Left lung (tissue), 10 donors: ENCODE measurements around the gene IRF5. TPM values are rescaled to one million over a fixed set of nuclear protein-coding genes. Genes with fewer than 3 reads are reported as not detected.
A peak's percentile ranks its signal among the peaks of the same experiment; 100 is the strongest.
"Not testable (repeated sequence)": the region's sequence is repeated elsewhere in the genome, so short reads cannot be mapped to it uniquely, and the experiment has no call there.

Experiments used
- ATAC-seq: fragments of 200-7000 bp; cut with Tn5 transposase; one replicate; pipeline ENCODE4 v1.9.1; 2020; ENCODE audit warnings: moderate library complexity
- DNase-seq, 4 donors: peaks; one replicate each; pipeline ENCODE4 v3.0.0-alpha.2; 2013 to 2020
- H3K27ac ChIP-seq, 2 donors: fragments of 200-600 bp; sonication (generic) in 1 of 2; one replicate each; pipeline versions ENCODE4 v1.5.0 to v1.8.0; 2020 to 2021
- H3K27me3 ChIP-seq, 2 donors: fragments of 200-600 bp; sonication (generic) in 1 of 2; one replicate each; pipeline versions ENCODE4 v1.5.0 to v1.8.0; 2020 to 2021
- H3K36me3 ChIP-seq, 2 donors: fragments of 200-600 bp; sonication (generic) in 1 of 2; one replicate each; pipeline versions ENCODE4 v1.5.0 to v1.8.0; 2020 to 2021
- H3K4me1 ChIP-seq, 2 donors: fragments of 200-600 bp; one replicate each; pipeline ENCODE4 v1.8.0; 2021
- H3K4me3 ChIP-seq, 2 donors: fragments of 200-600 bp; sonication (generic) in 1 of 2; one replicate each; pipeline versions ENCODE4 v1.5.0 to v1.8.0; 2020 to 2021; ENCODE audit warnings: mild to moderate bottlenecking in 1 of 2
- H3K9me3 ChIP-seq, 2 donors: fragments of 200-600 bp; sonication (generic) in 1 of 2; one replicate each; pipeline versions ENCODE4 v1.5.0 to v1.8.0; 2020 to 2021
- intact Hi-C, 2 donors: fragments of 100-400 bp; cut with DNase I; formaldehyde crosslinking; loops; one replicate each; pipeline versions ENCODE4 v1.11.2 to v1.14.2; 2022
- polyA plus RNA-seq, 6 donors: library from polyadenylated mRNA; unstranded; fragments of 120-200 nt; gene quantifications; one replicate each; pipeline ENCODE4 v1.2.1, GENCODE V29; 2013; ENCODE audit not compliant: insufficient read length in 6 of 6
- total RNA-seq, 2 donors: library from RNA; stranded (reverse); fragmentation: NEBNext Ultra II Directional; extraction: Animal tissue kit (Norgen Biotek cat#: 25700); gene quantifications; one replicate each; pipeline ENCODE4 v1.2.1, GENCODE V29; 2021
- TF ChIP-seq, protein P1 (sequence below), 2 donors: fragments of 200-600 bp; sonication (generic) in 1 of 2; IDR thresholded peaks; one replicate each; pipeline versions ENCODE4 v1.5.0 to v1.8.0; 2021; ENCODE audit warnings: antibody characterized with exemption in 2 of 2
- donor health status: DM: no; HTN: yes; CAD: no.
- donor health status: DM: no; HTN: no; CAD: no.

IRF5 gene
- total and polyA plus RNA-seq, 8 donors = 1.7 to 35.5 (median 2.1) TPM

DNA sequence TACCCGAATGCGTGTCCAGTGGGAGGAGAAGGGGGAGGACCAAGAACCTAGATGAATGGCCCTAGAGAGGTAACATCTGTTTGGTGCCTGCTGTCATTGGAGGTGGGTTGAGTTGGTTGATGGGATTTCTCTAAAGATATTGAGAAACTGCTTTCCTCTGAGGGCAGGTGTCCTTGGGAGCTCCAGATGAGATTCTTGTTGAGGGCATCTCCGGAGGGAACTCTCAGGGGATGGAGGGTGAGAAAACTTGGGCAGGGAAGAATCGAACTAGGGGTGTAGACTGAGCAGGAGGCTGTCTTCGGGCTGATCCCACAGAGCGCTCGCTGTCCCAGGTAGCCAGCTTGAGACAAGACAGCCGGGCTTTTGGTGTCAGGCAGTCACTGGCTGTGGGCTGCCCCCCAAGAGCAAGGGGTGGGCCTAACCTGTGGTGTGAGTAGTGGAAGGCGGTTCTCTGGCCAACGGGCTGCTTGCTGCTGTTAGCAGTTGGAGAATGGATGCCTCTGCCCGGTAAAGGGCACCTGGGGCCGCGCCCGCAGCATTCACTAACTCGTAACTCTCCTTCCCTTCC is 3.7 kb downstream of the IRF5 start:
- Histone ChIP-seq H3K4me1 (peaks cover 0 to 63% of the 10 kb centered on the region in 2 donors), H3K4me3 (peak overlapping the region in 1 of 2 donors; percentile 76), H3K9me3 (no peaks in the 10 kb centered on the region), H3K36me3 (peaks cover 0 to 15% of the 10 kb centered on the region in 2 donors), H3K27ac (peak overlapping the region; percentile 58 to 89), H3K27me3 (peaks cover 7 to 48% of the 10 kb centered on the region in 2 donors)
- TF ChIP-seq, protein P1, sequence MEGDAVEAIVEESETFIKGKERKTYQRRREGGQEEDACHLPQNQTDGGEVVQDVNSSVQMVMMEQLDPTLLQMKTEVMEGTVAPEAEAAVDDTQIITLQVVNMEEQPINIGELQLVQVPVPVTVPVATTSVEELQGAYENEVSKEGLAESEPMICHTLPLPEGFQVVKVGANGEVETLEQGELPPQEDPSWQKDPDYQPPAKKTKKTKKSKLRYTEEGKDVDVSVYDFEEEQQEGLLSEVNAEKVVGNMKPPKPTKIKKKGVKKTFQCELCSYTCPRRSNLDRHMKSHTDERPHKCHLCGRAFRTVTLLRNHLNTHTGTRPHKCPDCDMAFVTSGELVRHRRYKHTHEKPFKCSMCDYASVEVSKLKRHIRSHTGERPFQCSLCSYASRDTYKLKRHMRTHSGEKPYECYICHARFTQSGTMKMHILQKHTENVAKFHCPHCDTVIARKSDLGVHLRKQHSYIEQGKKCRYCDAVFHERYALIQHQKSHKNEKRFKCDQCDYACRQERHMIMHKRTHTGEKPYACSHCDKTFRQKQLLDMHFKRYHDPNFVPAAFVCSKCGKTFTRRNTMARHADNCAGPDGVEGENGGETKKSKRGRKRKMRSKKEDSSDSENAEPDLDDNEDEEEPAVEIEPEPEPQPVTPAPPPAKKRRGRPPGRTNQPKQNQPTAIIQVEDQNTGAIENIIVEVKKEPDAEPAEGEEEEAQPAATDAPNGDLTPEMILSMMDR (IDR thresholded peaks at IDR 0.05) = no peak
- intact Hi-C loops = no loop called here
- DNase-seq (no peak), ATAC-seq (no peak)

- intact Hi-C loops = no loop called here
- Histone ChIP-seq H3K36me3 (peaks cover 0 to 21% of the 10 kb centered on the region in 2 donors), H3K4me1 (peaks cover 0 to 65% of the 10 kb centered on the region in 2 donors), H3K9me3 (no peaks in the 10 kb centered on the region), H3K27ac (no peak overlapping the region), H3K4me3 (no peak overlapping the region), H3K27me3 (peaks cover 7 to 42% of the 10 kb centered on the region in 2 donors)
- TF ChIP-seq, protein P1 (IDR thresholded peaks at IDR 0.05) = no peak
- no peak for DNase-seq
- ATAC-seq = no peak
Observed at GRCh38 chr7:128941946-128942526, 4.3 kb downstream of the IRF5 start.

- ATAC-seq, intact Hi-C loops, DNase-seq, H3K9me3 ChIP-seq, H3K27ac ChIP-seq, H3K4me3 ChIP-seq: not testable (repeated sequence)
- Histone ChIP-seq H3K4me1 (peaks cover 0 to 63% of the 10 kb centered on the region in 2 donors), H3K36me3 (peaks cover 0 to 33% of the 10 kb centered on the region in 2 donors), H3K27me3 (peaks cover 7 to 30% of the 10 kb centered on the region in 2 donors)
Observed at GRCh38 chr7:128943251-128943650, 5.5 kb downstream of the IRF5 start.

- H3K27ac ChIP-seq = no peak overlapping the region
- intact Hi-C loops = no loop called here
- H3K4me1 ChIP-seq = peaks cover 0 to 62% of the 10 kb centered on the region in 2 donors
- H3K27me3 ChIP-seq = peaks cover 3 to 16% of the 10 kb centered on the region in 2 donors
- TF ChIP-seq, protein P1 (IDR thresholded peaks at IDR 0.05) = no peak
- no peaks in the 10 kb centered on the region for H3K9me3 ChIP-seq
- DNase-seq (no peak), ATAC-seq (no peak)
- peaks cover 0 to 46% of the 10 kb centered on the region in 2 donors for H3K36me3 ChIP-seq
- H3K4me3 ChIP-seq = no peak overlapping the region
Observed at GRCh38 chr7:128944487-128945236, 6.9 kb downstream of the IRF5 start.

DNA sequence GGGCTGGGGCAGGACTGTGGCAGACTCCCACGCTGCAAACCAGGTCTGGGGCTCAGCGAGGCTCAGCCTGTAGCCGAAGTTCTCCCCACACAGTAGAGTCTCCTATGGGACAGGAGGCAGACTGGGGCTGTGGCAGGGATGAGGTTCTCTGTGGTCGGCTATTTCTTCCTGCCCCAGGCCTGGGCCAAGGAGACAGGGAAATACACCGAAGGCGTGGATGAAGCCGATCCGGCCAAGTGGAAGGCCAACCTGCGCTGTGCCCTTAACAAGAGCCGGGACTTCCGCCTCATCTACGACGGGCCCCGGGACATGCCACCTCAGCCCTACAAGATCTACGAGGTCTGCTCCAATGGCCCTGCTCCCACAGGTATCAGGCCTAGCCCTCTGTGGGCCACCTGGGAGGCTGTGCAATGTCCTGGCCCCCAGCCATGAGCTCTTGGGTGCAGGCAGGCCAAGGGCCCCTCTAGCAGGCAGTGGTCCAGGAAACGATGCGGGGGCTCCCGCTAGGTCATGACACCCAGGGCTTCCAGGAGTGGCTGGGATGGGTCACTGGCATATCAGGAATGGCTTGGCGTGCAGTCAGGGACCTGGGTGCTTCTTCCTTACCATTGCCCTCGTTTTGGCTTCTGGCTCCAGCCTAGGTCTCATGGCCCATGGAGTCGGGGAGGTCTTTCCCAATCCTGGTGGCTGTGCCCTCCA is 8.1 kb downstream of the IRF5 start:
- Histone ChIP-seq H3K4me1 (peaks cover 0 to 50% of the 10 kb centered on the region in 2 donors), H3K27me3 (peaks cover 0 to 4% of the 10 kb centered on the region in 2 donors), H3K9me3 (no peaks in the 10 kb centered on the region), H3K4me3 (no peak overlapping the region), H3K27ac (no peak overlapping the region), H3K36me3 (peaks cover 0 to 57% of the 10 kb centered on the region in 2 donors)
- TF ChIP-seq, protein P1 (IDR thresholded peaks at IDR 0.05) = no peak
- intact Hi-C loops = no loop called here
- DNase-seq (no peak), ATAC-seq (no peak)
